Measurements from ENCODE around the gene RIPPLY1.
A peak's percentile ranks its signal among the peaks of the same experiment; 100 is the strongest.

GRCh38 chrX:106862972-106863688, 40.0 kb downstream of the RIPPLY1 start:
- peak; percentile 19 to 52 (median 44) for TF ChIP-seq CTCF (IDR thresholded peaks at IDR 0.05)
- no peak for TF ChIP-seq POLR2A (IDR thresholded peaks at IDR 0.05)
